PFSK-1 (cell line): ENCODE measurements around the gene KCNK6.

Source experiments
- FOXP2 ChIP-seq: optimal IDR thresholded peaks from 2 replicates; pipeline ENCODE3; 2011; ENCODE audit warnings: borderline replicate concordance, control low read depth, inconsistent platforms; ENCODE audit not compliant: insufficient read depth; ENCODE audit errors: extremely low read length, extremely low read depth
- POLR2AphosphoS5 ChIP-seq: IDR thresholded peaks from 2 replicates; pipeline ENCODE4 v1.6.1; 2012; ENCODE audit warnings: low read depth, mild to moderate bottlenecking, control low read depth, low read length, moderate library complexity
- SIN3A ChIP-seq: IDR thresholded peaks from 2 replicates; pipeline ENCODE4 v1.6.1; 2012; ENCODE audit warnings: mild to moderate bottlenecking, low read length, moderate library complexity, borderline replicate concordance; ENCODE audit not compliant: insufficient read depth
- TAF1 ChIP-seq: IDR thresholded peaks from 2 replicates; pipeline ENCODE4 v1.6.1; 2012; ENCODE audit warnings: low read length, control low read depth, borderline replicate concordance; ENCODE audit not compliant: insufficient read depth
- TF ChIP-seq, protein P1 (sequence below), 2 experiments: IDR thresholded peaks; 2 replicates each; pipeline versions ENCODE4 v1.6.1 to v1.8.0; 2011 to 2012; ENCODE audit warnings: low read depth in 2 of 2, low read length in 2 of 2, control low read depth in 1 of 2, inconsistent platforms in 1 of 2, mild to moderate bottlenecking in 1 of 2, moderate library complexity in 1 of 2; ENCODE audit not compliant: insufficient read depth in 1 of 2

The KCNK6 gene

DNA sequence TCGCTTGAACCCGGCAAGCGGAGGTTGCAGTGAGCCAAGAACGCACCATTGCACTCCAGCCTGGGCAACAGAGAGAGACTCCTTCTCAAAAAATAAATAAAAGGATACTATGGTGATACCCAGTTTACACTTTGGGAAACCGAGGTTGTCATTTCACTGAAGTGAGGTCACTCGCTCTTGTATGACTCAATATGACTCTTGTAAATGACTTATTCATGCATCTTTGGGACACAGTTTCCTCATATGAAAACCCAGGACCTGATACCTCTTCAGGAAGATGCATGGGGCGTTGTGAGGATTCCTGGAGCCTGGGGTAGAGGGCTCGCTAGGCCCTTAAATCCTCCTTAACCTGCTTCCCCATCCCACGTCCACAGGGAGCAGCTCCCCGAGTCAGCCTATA lies 59.2 kb downstream of the KCNK6 start:
- TF ChIP-seq SIN3A = no peak
- no peak for TF ChIP-seq TAF1
- TF ChIP-seq FOXP2 = no peak
- no peak for TF ChIP-seq POLR2AphosphoS5
- TF ChIP-seq, protein P1, sequence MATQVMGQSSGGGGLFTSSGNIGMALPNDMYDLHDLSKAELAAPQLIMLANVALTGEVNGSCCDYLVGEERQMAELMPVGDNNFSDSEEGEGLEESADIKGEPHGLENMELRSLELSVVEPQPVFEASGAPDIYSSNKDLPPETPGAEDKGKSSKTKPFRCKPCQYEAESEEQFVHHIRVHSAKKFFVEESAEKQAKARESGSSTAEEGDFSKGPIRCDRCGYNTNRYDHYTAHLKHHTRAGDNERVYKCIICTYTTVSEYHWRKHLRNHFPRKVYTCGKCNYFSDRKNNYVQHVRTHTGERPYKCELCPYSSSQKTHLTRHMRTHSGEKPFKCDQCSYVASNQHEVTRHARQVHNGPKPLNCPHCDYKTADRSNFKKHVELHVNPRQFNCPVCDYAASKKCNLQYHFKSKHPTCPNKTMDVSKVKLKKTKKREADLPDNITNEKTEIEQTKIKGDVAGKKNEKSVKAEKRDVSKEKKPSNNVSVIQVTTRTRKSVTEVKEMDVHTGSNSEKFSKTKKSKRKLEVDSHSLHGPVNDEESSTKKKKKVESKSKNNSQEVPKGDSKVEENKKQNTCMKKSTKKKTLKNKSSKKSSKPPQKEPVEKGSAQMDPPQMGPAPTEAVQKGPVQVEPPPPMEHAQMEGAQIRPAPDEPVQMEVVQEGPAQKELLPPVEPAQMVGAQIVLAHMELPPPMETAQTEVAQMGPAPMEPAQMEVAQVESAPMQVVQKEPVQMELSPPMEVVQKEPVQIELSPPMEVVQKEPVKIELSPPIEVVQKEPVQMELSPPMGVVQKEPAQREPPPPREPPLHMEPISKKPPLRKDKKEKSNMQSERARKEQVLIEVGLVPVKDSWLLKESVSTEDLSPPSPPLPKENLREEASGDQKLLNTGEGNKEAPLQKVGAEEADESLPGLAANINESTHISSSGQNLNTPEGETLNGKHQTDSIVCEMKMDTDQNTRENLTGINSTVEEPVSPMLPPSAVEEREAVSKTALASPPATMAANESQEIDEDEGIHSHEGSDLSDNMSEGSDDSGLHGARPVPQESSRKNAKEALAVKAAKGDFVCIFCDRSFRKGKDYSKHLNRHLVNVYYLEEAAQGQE (IDR thresholded peaks at IDR 0.05; ENCODE audit: insufficient read depth in 1 of 2, low read depth in 2 of 2, low read length in 2 of 2) = no peak

DNA sequence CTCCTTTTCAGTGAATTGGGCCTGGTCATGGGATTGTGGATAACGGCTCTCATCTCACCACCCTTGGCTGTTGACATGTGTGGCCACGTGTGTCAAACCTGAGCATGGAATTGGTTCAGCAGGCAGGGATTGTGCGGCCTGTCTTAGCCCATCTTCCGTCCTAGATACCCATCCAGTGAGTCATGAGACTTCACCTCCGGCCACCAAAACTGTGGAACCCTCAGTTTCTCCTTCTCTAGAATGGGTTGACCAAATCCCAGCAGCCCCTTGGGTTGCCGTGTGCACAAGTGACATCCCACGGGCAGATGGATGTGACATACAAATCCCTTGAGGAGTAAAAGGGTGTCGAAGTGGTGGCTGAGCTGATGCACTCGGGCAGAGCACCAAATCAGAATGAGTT lies 61.5 kb downstream of the KCNK6 start:
- no peak for TF ChIP-seq FOXP2
- TF ChIP-seq TAF1 = no peak
- no peak for TF ChIP-seq SIN3A
- TF ChIP-seq, protein P1 (IDR thresholded peaks at IDR 0.05; ENCODE audit: insufficient read depth in 1 of 2, low read depth in 2 of 2, low read length in 2 of 2) = no peak
